Measurements from ENCODE around the gene KLB. TPM values are rescaled to one million over a fixed set of nuclear protein-coding genes. Genes with fewer than 3 reads are reported as not detected.
"Not testable (repeated sequence)": the region's sequence is repeated elsewhere in the genome, so short reads cannot be mapped to it uniquely, and the experiment has no call there.

KLB gene
- not detected in 3 replicates for total RNA-seq
- long read RNA-seq, result 0 reads

DNA sequence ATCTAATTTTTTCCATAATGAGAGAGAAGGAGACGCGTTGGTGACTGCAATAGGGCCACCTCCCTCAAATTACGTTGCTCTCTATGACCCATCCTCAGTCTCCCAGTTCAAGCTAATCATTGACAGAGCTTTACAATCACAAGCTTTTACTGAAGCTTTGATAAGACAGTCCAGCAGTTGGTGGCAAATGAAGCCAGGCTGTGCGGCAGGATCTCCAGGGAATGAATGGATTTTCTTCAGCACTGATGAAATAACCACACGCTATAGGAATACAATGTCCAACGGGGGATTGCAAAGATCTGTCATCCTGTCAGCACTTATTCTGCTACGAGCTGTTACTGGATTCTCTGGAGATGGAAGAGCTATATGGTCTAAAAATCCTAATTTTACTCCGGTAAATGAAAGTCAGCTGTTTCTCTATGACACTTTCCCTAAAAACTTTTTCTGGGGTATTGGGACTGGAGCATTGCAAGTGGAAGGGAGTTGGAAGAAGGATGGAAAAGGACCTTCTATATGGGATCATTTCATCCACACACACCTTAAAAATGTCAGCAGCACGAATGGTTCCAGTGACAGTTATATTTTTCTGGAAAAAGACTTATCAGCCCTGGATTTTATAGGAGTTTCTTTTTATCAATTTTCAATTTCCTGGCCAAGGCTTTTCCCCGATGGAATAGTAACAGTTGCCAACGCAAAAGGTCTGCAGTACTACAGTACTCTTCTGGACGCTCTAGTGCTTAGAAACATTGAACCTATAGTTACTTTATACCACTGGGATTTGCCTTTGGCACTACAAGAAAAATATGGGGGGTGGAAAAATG, at the start of gene KLB:
Gene KLB, plus strand, starts transcription at position 168 of the 821 bp plus-strand sequence. Its CDS starts 20 bp downstream, at position 188.
- DNase-seq (ENCODE audit: low spot score), result no peak
- Mint-ChIP-seq H3K9me3 (ENCODE audit: low read depth) (no peaks in the 10 kb centered on the region), H3K4me3 (ENCODE audit: unreplicated experiment) (peak within 1 kb of the TSS; percentile 37), H3K27ac (ENCODE audit: unreplicated experiment) (no peak within 1 kb of the TSS), H3K4me1 (ENCODE audit: low read depth) (peaks cover 14% of the 10 kb centered on the region), H3K27me3 (ENCODE audit: low read depth) (peaks cover 3% of the 10 kb centered on the region), H3K36me3 (ENCODE audit: low read depth) (no peaks in the 10 kb centered on the region)
- TF ChIP-seq, protein P1, sequence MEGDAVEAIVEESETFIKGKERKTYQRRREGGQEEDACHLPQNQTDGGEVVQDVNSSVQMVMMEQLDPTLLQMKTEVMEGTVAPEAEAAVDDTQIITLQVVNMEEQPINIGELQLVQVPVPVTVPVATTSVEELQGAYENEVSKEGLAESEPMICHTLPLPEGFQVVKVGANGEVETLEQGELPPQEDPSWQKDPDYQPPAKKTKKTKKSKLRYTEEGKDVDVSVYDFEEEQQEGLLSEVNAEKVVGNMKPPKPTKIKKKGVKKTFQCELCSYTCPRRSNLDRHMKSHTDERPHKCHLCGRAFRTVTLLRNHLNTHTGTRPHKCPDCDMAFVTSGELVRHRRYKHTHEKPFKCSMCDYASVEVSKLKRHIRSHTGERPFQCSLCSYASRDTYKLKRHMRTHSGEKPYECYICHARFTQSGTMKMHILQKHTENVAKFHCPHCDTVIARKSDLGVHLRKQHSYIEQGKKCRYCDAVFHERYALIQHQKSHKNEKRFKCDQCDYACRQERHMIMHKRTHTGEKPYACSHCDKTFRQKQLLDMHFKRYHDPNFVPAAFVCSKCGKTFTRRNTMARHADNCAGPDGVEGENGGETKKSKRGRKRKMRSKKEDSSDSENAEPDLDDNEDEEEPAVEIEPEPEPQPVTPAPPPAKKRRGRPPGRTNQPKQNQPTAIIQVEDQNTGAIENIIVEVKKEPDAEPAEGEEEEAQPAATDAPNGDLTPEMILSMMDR (IDR thresholded peaks at IDR 0.05), result no peak

DNA sequence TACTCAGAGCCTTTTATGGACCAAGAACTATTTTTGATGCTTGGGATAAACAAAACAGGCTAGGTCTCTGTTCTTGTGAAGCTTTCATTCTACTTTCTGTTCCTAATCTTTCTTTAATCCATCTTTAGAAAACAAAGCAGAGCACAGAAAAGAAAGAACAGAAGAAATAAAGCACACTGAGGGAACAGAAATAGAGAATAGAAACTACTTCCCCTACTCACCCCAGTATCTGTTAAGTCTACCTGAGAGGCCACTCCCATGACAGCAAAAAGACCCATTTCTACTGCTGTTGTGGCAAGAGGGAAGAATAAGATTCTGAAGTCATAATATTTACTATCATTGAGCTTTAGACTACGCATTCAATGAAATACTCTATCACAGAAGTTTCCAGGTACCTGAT, 49.7 kb upstream of the KLB start:
- Mint-ChIP-seq H3K27me3 (ENCODE audit: low read depth) (no peaks in the 10 kb centered on the region), H3K9me3 (ENCODE audit: low read depth) (no peaks in the 10 kb centered on the region), H3K4me3 (ENCODE audit: unreplicated experiment) (no peak overlapping the region), H3K27ac (ENCODE audit: unreplicated experiment) (peak overlapping the region; percentile 22), H3K4me1 (ENCODE audit: low read depth) (peaks cover 30% of the 10 kb centered on the region), H3K36me3 (ENCODE audit: low read depth) (no peaks in the 10 kb centered on the region)
- DNase-seq (ENCODE audit: low spot score), result no peak
- TF ChIP-seq, protein P1 (IDR thresholded peaks at IDR 0.05), result no peak

DNA sequence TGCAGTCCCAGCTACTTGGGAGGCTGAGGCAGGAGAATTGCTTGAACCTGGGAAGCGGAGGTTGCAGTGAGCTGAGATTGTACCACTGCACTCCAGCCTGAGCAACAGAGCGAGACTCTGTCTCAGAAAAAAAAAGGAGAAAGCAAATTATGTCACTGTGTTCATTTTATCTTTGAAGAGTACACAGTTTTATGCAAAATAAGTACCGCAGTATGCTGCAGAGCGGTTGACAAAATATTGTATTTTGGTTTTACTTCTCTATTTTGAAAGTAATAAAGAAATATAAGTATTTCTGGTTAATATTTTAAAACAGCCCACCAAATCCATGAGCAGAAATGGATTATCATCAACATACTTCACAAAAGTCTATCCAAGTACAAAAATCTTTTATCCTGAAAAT, 46.1 kb upstream of the KLB start:
- H3K27me3 Mint-ChIP-seq (ENCODE audit: low read depth); DNase-seq (ENCODE audit: low spot score); H3K27ac Mint-ChIP-seq (ENCODE audit: unreplicated experiment); H3K36me3 Mint-ChIP-seq (ENCODE audit: low read depth); H3K9me3 Mint-ChIP-seq (ENCODE audit: low read depth); H3K4me3 Mint-ChIP-seq (ENCODE audit: unreplicated experiment): not testable (repeated sequence)
- peaks cover 30% of the 10 kb centered on the region for H3K4me1 Mint-ChIP-seq (ENCODE audit: low read depth)

DNA sequence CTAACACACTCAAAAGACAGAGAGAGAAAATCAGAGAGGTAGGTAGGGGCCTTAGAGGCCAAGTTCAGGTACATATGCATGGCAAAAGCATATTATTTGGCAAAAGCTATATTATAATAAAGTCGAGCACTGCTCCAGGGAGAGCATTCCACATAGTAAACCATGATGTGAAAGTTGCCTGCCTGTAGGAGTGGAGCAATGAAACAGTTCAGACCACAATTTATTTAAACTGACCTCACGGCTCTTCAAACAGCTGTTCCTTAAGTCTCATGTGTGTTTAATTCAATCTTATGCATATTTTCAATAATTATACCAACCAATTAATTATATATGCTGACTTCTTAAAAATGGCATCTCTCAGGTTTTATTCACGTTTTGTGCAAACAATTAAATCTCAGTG, 43.9 kb upstream of the KLB start:
- Mint-ChIP-seq H3K4me3 (ENCODE audit: unreplicated experiment) (no peak overlapping the region), H3K27ac (ENCODE audit: unreplicated experiment) (no peak overlapping the region), H3K4me1 (ENCODE audit: low read depth) (peaks cover 35% of the 10 kb centered on the region), H3K9me3 (ENCODE audit: low read depth) (no peaks in the 10 kb centered on the region), H3K36me3 (ENCODE audit: low read depth) (no peaks in the 10 kb centered on the region), H3K27me3 (ENCODE audit: low read depth) (no peaks in the 10 kb centered on the region)
- TF ChIP-seq, protein P1 (IDR thresholded peaks at IDR 0.05), result no peak
- no peak for DNase-seq (ENCODE audit: low spot score)

DNA sequence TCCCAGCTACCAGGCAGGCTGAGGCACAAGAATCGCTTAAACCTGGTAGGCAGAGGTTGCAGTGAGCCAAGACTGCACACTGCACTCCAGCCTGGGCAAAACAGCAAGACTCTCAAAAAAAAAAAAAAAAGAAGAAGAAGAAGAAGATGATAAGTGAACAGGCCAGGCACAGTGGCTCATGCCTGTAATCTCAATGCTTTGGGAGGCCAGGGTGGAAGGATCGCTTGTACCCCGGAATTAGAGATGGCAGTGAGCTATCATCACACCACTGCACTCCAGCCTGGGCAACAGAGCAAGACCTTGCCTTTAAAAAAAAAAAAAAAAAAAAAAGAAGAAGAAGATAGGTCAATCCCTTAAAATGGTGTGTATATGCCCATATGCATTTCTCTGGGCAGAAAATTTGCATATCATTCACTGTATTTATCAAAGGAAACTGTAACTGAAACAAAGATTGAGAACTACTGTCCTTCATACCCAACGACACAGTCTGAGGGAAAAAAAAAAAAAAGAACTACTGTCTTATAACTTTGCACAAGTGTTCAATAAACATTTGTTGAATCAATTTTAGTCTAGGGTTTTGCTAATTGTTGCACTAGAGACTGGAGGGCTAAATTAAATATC, 42.8 kb upstream of the KLB start:
- Mint-ChIP-seq H3K4me1 (ENCODE audit: low read depth) (peaks cover 32% of the 10 kb centered on the region), H3K27ac (ENCODE audit: unreplicated experiment) (no peak overlapping the region), H3K4me3 (ENCODE audit: unreplicated experiment) (peak overlapping the region; percentile 40)

More for the DNA sequence above, 42.8 kb upstream of the KLB start:
- no peak for DNase-seq (ENCODE audit: low spot score)
- TF ChIP-seq, protein P1 (IDR thresholded peaks at IDR 0.05), result no peak
- no peaks in the 10 kb centered on the region for H3K27me3 Mint-ChIP-seq (ENCODE audit: low read depth)
- no peaks in the 10 kb centered on the region for H3K36me3 Mint-ChIP-seq (ENCODE audit: low read depth)
- no peaks in the 10 kb centered on the region for H3K9me3 Mint-ChIP-seq (ENCODE audit: low read depth)

All from chondrocyte (in vitro differentiated cells).